Measurements from ENCODE around the gene CDC42SE2.
"Not testable (repeated sequence)": the region's sequence is repeated elsewhere in the genome, so short reads cannot be mapped to it uniquely, and the experiment has no call there.

The CDC42SE2 gene

DNA sequence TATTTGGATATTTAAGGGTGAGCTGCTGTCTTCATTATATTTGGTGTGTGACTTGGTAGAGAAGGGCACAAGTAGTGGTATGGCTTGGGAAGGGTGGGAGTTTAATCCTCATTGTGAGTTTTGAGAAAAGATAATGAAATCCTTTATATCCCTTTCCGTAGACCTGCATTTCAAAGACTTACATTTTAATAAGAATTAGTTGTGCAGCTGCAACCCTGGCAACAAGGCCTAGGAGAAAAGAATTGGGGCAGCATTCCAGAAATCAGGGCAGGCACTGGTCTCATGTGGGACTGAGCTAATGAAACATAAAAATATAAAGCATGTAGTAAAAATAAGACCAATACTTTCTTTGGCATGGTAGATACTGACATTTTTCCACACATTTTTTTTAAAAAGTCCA, 60.5 kb downstream of the CDC42SE2 start:
- DNase-seq (ENCODE audit: low read depth in 1 of 2, low spot score in 1 of 2), result no peak
- Histone ChIP-seq H3K4me3 (replicated peaks; ENCODE audit: insufficient read depth, low read length) (no peak overlapping the region), H3K27me3 (ENCODE audit: insufficient read depth, poor library complexity, severe bottlenecking) (no peaks in the 10 kb centered on the region), H3K27ac (replicated peaks) (no peak overlapping the region)
- TF ChIP-seq, protein P1, sequence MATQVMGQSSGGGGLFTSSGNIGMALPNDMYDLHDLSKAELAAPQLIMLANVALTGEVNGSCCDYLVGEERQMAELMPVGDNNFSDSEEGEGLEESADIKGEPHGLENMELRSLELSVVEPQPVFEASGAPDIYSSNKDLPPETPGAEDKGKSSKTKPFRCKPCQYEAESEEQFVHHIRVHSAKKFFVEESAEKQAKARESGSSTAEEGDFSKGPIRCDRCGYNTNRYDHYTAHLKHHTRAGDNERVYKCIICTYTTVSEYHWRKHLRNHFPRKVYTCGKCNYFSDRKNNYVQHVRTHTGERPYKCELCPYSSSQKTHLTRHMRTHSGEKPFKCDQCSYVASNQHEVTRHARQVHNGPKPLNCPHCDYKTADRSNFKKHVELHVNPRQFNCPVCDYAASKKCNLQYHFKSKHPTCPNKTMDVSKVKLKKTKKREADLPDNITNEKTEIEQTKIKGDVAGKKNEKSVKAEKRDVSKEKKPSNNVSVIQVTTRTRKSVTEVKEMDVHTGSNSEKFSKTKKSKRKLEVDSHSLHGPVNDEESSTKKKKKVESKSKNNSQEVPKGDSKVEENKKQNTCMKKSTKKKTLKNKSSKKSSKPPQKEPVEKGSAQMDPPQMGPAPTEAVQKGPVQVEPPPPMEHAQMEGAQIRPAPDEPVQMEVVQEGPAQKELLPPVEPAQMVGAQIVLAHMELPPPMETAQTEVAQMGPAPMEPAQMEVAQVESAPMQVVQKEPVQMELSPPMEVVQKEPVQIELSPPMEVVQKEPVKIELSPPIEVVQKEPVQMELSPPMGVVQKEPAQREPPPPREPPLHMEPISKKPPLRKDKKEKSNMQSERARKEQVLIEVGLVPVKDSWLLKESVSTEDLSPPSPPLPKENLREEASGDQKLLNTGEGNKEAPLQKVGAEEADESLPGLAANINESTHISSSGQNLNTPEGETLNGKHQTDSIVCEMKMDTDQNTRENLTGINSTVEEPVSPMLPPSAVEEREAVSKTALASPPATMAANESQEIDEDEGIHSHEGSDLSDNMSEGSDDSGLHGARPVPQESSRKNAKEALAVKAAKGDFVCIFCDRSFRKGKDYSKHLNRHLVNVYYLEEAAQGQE (IDR thresholded peaks at IDR 0.05; ENCODE audit: insufficient replicate concordance, low read depth), result no peak
- TF ChIP-seq SPI1 (IDR thresholded peaks at IDR 0.05; ENCODE audit: borderline replicate concordance, low read depth) (no peak), POLR2AphosphoS5 (IDR thresholded peaks at IDR 0.05; ENCODE audit: low read depth) (no peak), GABPA (IDR thresholded peaks at IDR 0.05; ENCODE audit: low read depth) (no peak)
- TF ChIP-seq, protein P2, sequence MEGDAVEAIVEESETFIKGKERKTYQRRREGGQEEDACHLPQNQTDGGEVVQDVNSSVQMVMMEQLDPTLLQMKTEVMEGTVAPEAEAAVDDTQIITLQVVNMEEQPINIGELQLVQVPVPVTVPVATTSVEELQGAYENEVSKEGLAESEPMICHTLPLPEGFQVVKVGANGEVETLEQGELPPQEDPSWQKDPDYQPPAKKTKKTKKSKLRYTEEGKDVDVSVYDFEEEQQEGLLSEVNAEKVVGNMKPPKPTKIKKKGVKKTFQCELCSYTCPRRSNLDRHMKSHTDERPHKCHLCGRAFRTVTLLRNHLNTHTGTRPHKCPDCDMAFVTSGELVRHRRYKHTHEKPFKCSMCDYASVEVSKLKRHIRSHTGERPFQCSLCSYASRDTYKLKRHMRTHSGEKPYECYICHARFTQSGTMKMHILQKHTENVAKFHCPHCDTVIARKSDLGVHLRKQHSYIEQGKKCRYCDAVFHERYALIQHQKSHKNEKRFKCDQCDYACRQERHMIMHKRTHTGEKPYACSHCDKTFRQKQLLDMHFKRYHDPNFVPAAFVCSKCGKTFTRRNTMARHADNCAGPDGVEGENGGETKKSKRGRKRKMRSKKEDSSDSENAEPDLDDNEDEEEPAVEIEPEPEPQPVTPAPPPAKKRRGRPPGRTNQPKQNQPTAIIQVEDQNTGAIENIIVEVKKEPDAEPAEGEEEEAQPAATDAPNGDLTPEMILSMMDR (IDR thresholded peaks at IDR 0.05; ENCODE audit: insufficient read depth, low read length), result no peak

DNA sequence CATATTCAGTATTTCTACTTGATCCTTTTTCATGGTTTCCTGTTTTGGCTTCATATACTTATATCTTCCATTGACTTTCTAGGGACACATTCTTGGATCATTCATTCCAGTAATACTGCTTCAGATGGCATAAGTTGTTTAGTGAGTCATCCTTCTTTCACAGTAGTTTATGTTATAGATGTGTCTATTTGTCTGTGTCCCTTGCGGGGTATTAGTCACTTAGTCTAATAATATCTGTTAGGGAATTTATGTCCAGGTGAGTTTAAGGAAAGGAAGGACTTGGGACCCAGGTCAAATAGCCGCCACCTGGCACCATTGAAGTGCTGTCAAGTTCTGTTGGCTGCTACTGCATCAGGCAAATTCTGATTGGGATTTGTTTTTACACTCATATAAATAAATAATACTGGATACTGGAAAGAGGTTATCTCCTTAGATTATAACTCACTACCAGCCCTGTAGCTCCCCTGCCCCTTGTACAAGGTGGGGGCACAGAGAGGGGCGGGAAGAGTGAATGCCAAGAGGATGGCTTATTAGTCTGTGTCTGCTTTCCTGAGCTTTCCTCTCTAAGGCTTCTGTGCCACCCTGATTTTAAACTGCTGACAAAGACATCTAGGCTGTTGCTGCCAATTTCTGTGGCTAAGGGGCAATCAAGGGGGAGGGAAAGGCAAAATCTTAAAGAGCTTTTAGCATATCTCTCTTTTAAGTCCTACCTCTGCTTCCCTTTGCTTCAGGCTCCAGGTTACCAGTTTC, 64.9 kb downstream of the CDC42SE2 start:
- Histone ChIP-seq H3K27ac (replicated peaks) (no peak overlapping the region), H3K4me3 (replicated peaks; ENCODE audit: insufficient read depth, low read length) (no peak overlapping the region), H3K27me3 (ENCODE audit: insufficient read depth, poor library complexity, severe bottlenecking) (no peaks in the 10 kb centered on the region)
- DNase-seq (ENCODE audit: low read depth in 1 of 2, low spot score in 1 of 2), result no peak
- TF ChIP-seq, protein P2 (IDR thresholded peaks at IDR 0.05; ENCODE audit: insufficient read depth, low read length), result no peak
- TF ChIP-seq SPI1 (IDR thresholded peaks at IDR 0.05; ENCODE audit: borderline replicate concordance, low read depth) (no peak), POLR2AphosphoS5 (IDR thresholded peaks at IDR 0.05; ENCODE audit: low read depth) (no peak), GABPA (IDR thresholded peaks at IDR 0.05; ENCODE audit: low read depth) (no peak)
- TF ChIP-seq, protein P1 (IDR thresholded peaks at IDR 0.05; ENCODE audit: insufficient replicate concordance, low read depth), result no peak

DNA sequence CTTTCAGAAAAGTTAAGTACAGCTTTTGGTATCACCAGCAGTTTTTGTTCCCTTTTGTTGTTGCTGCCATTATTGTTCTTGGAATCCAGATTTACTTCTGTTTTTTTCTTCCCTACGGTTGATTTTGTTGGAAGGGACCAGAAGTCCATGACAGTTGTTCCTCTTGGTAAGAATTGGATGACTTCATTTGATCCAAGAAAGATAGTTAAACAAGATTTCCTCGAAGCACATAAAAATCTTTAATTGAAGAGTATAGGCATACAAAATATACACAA, 65.4 kb downstream of the CDC42SE2 start:
- H3K27ac ChIP-seq (replicated peaks), result no peak overlapping the region
- no peak for TF ChIP-seq POLR2AphosphoS5 (IDR thresholded peaks at IDR 0.05; ENCODE audit: low read depth)
- TF ChIP-seq GABPA (IDR thresholded peaks at IDR 0.05; ENCODE audit: low read depth), result no peak
- TF ChIP-seq SPI1 (IDR thresholded peaks at IDR 0.05; ENCODE audit: borderline replicate concordance, low read depth), result no peak
- no peak for DNase-seq (ENCODE audit: low read depth in 1 of 2, low spot score in 1 of 2)
- no peaks in the 10 kb centered on the region for H3K27me3 ChIP-seq (ENCODE audit: insufficient read depth, poor library complexity, severe bottlenecking)
- no peak overlapping the region for H3K4me3 ChIP-seq (replicated peaks; ENCODE audit: insufficient read depth, low read length)

DNA sequence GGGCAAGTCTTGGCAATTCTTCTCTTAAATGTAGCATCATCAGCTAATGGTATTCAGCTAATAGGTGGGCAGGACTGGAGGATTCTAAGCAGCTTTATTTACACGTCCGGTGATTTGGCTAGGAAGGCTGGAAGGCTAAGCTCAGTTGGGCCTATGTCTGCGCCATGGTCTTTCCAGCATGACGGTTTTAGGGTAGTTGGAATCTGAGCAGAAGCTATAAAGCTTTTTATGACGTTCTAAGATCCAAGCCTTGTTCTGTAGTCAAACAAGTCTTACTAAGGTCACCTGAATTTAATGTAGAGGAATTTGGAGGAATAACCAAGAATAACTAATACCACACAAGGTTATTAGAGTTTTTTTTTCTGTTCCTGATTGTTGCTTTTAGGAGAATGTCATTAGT, 66.2 kb downstream of the CDC42SE2 start:
- Histone ChIP-seq H3K27ac (replicated peaks) (no peak overlapping the region), H3K27me3 (ENCODE audit: insufficient read depth, poor library complexity, severe bottlenecking) (no peaks in the 10 kb centered on the region), H3K4me3 (replicated peaks; ENCODE audit: insufficient read depth, low read length) (no peak overlapping the region)
- no peak for DNase-seq (ENCODE audit: low read depth in 1 of 2, low spot score in 1 of 2)
- TF ChIP-seq POLR2AphosphoS5 (IDR thresholded peaks at IDR 0.05; ENCODE audit: low read depth), result no peak
- TF ChIP-seq, protein P1 (IDR thresholded peaks at IDR 0.05; ENCODE audit: insufficient replicate concordance, low read depth), result no peak
- no peak for TF ChIP-seq GABPA (IDR thresholded peaks at IDR 0.05; ENCODE audit: low read depth)
- TF ChIP-seq, protein P2 (IDR thresholded peaks at IDR 0.05; ENCODE audit: insufficient read depth, low read length), result no peak
- TF ChIP-seq SPI1 (IDR thresholded peaks at IDR 0.05; ENCODE audit: borderline replicate concordance, low read depth), result no peak

DNA sequence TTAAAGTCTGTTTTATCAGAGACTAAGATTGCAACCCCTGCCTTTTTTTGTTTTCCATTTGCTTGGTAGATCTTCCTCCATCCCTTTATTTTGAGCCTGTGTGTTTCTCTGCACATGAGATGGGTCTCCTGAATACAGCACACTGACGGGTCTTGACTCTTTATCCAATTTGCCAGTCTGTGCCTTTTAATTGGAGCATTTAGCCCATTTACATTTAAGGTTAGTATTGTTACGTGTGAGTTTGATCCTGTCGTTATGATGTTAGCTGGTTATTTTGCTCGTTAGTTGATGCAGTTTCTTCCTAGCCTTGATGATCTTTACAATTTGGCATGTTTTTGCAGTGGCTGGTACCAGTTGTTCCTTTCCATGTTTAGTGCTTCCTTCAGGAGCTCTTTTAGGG, 71.9 kb downstream of the CDC42SE2 start:
- H3K27me3 ChIP-seq (ENCODE audit: insufficient read depth, poor library complexity, severe bottlenecking); H3K4me3 ChIP-seq (replicated peaks; ENCODE audit: insufficient read depth, low read length); DNase-seq (ENCODE audit: low read depth in 1 of 2, low spot score in 1 of 2); H3K27ac ChIP-seq (replicated peaks): not testable (repeated sequence)

DNA sequence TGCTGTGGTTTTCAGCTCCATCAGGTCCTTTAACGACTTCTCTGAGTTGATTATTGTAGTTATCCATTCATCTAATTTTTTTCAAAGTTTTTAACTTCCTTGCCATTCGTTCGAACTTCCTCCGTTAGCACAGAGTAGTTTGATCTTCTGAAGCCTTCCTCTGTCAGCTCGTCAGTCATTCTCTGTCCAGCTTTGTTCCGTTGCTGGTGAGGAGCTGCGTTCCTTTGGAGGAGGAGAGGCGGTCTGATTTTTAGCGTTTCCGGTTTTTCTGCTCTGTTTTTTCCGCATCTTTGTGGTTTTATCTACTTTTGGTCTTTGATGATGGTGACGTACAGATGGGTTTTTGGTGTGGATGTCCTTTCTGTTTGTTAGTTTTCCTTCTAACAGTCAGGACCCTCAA, 72.9 kb downstream of the CDC42SE2 start:
- not testable (repeated sequence) for H3K27ac ChIP-seq (replicated peaks); H3K4me3 ChIP-seq (replicated peaks; ENCODE audit: insufficient read depth, low read length); H3K27me3 ChIP-seq (ENCODE audit: insufficient read depth, poor library complexity, severe bottlenecking); DNase-seq (ENCODE audit: low read depth in 1 of 2, low spot score in 1 of 2)
